ENCODE data around the gene DCANP1. TPM values are rescaled to one million over a fixed set of nuclear protein-coding genes. Genes with fewer than 3 reads are reported as not detected.

The DCANP1 gene
- total and polyA plus RNA-seq, 9 of the 15 experiments (the other 6 are each of a cell fraction or from before 2014, with no cell fraction given): not detected

DNA sequence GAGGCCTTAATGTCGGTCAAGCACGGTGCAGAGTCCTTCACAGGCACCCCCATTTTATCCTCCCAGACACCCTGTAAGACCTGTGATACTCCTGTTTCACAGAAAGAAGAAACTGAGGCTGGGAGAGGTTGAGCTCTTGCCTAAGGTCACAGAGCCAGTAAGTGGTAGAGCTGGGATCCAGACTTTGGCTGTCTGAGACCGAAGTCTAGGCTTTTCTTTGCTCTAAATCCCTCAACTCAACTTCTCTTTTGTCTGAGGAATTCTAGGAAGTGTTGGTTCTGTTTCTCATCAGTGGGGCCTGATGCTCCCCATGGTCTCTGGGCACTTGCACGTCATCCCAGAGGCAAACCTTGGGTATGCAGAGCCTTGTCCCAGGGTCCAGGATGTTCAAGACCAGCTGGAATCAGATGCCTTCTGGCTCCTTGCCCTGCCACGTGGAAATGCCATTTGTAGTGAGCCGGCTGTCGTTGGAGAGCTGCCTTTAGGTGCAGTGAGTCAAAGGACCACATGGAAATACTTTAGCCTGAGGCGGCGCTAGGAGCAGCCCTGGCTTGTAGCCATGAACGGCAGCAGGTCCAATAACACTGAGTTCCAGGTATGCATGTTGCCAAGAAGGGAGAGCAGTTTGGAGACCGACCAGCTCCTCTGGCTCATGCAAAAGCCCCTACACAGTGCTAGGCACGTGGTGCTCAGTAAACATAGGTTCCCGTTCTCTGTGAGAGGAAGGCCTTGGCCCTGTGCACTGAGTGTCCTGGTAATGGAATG, 9.2 kb downstream of the DCANP1 start (continued):
- TF ChIP-seq, protein P1, sequence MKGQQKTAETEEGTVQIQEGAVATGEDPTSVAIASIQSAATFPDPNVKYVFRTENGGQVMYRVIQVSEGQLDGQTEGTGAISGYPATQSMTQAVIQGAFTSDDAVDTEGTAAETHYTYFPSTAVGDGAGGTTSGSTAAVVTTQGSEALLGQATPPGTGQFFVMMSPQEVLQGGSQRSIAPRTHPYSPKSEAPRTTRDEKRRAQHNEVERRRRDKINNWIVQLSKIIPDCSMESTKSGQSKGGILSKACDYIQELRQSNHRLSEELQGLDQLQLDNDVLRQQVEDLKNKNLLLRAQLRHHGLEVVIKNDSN (CRISPR knock-in tag; IDR thresholded peaks at IDR 0.05): no peak
- TF ChIP-seq, protein P2, sequence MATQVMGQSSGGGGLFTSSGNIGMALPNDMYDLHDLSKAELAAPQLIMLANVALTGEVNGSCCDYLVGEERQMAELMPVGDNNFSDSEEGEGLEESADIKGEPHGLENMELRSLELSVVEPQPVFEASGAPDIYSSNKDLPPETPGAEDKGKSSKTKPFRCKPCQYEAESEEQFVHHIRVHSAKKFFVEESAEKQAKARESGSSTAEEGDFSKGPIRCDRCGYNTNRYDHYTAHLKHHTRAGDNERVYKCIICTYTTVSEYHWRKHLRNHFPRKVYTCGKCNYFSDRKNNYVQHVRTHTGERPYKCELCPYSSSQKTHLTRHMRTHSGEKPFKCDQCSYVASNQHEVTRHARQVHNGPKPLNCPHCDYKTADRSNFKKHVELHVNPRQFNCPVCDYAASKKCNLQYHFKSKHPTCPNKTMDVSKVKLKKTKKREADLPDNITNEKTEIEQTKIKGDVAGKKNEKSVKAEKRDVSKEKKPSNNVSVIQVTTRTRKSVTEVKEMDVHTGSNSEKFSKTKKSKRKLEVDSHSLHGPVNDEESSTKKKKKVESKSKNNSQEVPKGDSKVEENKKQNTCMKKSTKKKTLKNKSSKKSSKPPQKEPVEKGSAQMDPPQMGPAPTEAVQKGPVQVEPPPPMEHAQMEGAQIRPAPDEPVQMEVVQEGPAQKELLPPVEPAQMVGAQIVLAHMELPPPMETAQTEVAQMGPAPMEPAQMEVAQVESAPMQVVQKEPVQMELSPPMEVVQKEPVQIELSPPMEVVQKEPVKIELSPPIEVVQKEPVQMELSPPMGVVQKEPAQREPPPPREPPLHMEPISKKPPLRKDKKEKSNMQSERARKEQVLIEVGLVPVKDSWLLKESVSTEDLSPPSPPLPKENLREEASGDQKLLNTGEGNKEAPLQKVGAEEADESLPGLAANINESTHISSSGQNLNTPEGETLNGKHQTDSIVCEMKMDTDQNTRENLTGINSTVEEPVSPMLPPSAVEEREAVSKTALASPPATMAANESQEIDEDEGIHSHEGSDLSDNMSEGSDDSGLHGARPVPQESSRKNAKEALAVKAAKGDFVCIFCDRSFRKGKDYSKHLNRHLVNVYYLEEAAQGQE (IDR thresholded peaks at IDR 0.05; ENCODE audit: borderline replicate concordance): no peak
- TF ChIP-seq, protein P2 (CRISPR knock-in tag; IDR thresholded peaks at IDR 0.05; ENCODE audit: low read depth): no peak
- no peak for TF ChIP-seq GABPB2 (CRISPR knock-in tag; conservative IDR thresholded peaks at IDR 0.05)
- no peak for TF ChIP-seq XRCC5 (IDR thresholded peaks at IDR 0.05; ENCODE audit: low read depth, low read length)
- TF ChIP-seq, protein P3, sequence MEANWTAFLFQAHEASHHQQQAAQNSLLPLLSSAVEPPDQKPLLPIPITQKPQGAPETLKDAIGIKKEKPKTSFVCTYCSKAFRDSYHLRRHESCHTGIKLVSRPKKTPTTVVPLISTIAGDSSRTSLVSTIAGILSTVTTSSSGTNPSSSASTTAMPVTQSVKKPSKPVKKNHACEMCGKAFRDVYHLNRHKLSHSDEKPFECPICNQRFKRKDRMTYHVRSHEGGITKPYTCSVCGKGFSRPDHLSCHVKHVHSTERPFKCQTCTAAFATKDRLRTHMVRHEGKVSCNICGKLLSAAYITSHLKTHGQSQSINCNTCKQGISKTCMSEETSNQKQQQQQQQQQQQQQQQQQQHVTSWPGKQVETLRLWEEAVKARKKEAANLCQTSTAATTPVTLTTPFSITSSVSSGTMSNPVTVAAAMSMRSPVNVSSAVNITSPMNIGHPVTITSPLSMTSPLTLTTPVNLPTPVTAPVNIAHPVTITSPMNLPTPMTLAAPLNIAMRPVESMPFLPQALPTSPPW (CRISPR knock-in tag; IDR thresholded peaks at IDR 0.05): 0 out of 2 replicates have a peak, but pooled peaks have one; percentile 33
- peak; percentile 78 for TF ChIP-seq ZNF584 (CRISPR knock-in tag; IDR thresholded peaks at IDR 0.05; ENCODE audit: low read depth)
- TF ChIP-seq U2AF2 (optimal IDR thresholded peaks at IDR 0.05; ENCODE audit: low read depth, low read length): no peak
- TF ChIP-seq ZNF224 (CRISPR knock-in tag; IDR thresholded peaks at IDR 0.05): no peak
- 0 out of 2 replicates have a peak, but pooled peaks have one; percentile 19 for TF ChIP-seq ADNP (tag; IDR thresholded peaks at IDR 0.05)
- peak; percentile 22; the same call in 1 of the 2 replicates for TF ChIP-seq EP400 (IDR thresholded peaks at IDR 0.05)
- TF ChIP-seq THRA (IDR thresholded peaks at IDR 0.05): no peak
- no peak for TF ChIP-seq ETV1 (tag; conservative IDR thresholded peaks at IDR 0.05; ENCODE audit: low read depth)
- TF ChIP-seq ZNF197 (CRISPR knock-in tag; IDR thresholded peaks at IDR 0.05; ENCODE audit: low read depth): 0 out of 2 replicates have a peak, but pooled peaks have one; percentile 4
- TF ChIP-seq NEUROD1 (IDR thresholded peaks at IDR 0.05; ENCODE audit: borderline replicate concordance, low read depth, low read length, partially characterized antibody): no peak
- no peak for TF ChIP-seq ZNF324 (CRISPR knock-in tag; IDR thresholded peaks at IDR 0.05)
